ENCODE measurements around the gene CBLB.

DNA sequence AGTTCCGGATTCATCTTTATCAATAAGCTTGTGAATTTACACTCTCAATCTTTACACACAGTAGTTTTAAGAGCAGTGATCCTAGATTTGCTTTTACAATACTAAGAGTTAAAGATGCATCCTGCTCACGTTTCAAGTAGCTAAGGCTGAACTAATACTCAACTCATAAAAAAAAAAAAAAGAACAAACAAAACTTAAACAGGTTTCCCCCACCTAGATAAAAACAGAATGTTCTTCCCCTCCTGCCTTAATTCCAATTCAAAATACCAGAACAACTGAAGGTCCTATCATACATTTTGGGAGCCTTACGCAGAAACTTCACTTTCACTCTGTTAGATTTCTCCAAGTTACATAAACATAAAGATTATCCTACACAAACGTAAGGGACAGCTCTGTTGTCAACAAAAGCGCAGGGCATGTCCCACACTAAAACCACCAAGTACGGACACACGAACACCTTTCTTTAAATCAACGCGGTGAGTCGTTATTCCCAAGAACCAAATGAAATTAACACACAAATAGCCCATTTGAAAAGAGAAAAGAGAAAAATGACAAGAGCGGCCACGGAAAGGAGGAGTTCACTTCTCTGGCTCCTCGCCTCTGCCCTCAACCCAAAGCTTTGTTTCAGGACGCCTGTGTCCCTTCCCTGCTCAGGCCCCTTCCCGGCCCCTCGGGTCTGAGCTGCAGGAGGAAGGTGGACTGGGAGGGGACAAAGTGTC is 941 bp downstream of the CBLB start:
- TF ChIP-seq EZH2 (IDR thresholded peaks at IDR 0.05; ENCODE audit: insufficient read depth, poor library complexity, severe bottlenecking) (no peak), EZH2phosphoT487 (IDR thresholded peaks at IDR 0.05; ENCODE audit: insufficient read depth, low read depth) (no peak)
